CD4-positive, alpha-beta T cell (primary cell): Measurements from ENCODE around the gene SH3RF1. TPM values are rescaled to one million over a fixed set of nuclear protein-coding genes. Genes with fewer than 3 reads are reported as not detected.

ENCODE experiments used
- ATAC-seq: fragments of 200-7000 bp; cut with Tn5 transposase; one replicate; pipeline ENCODE4 v1.10.0; 2022; ENCODE audit warnings: mild to moderate bottlenecking; ENCODE audit not compliant: poor library complexity
- CTCF ChIA-PET: fragments of 350-600 bp; sonication (Branson Sonifier 250); formaldehyde crosslinking; loops from one replicate; lab custom pipeline; 2021; ENCODE audit warnings: antibody characterized with exemption, inconsistent platforms; lab: Charles Lee
- POLR2A ChIA-PET: fragments of 350-600 bp; sonication (Branson Sonifier 250); formaldehyde crosslinking; loops from one replicate; lab custom pipeline; 2021; ENCODE audit warnings: antibody characterized with exemption, inconsistent platforms; lab: Charles Lee
- DNase-seq, 14 experiments: peaks; one replicate each; pipeline ENCODE4 v3.0.0-alpha.2; 2013 to 2020; ENCODE audit warnings: mixed read lengths in 2 of 14
- H3K27ac ChIP-seq, 2 donors: one replicate each; pipeline versions ENCODE4 v1.5.1 to v1.7.0; 2013; ENCODE audit warnings: low read length in 2 of 2, low read depth in 1 of 2, mild to moderate bottlenecking in 1 of 2
- H3K27me3 ChIP-seq, 2 experiments: 1 replicate in 1 of 2; 2 replicates in 1 of 2; pipeline versions ENCODE4 v1.6.1 to v1.7.0; 2013; ENCODE audit warnings: low read length in 2 of 2, control low read depth in 1 of 2, mild to moderate bottlenecking in 1 of 2, moderate library complexity in 1 of 2; ENCODE audit not compliant: insufficient read depth in 2 of 2, control insufficient read depth in 1 of 2
- H3K36me3 ChIP-seq: one replicate; pipeline ENCODE4 v1.6.1; 2013; ENCODE audit warnings: low read length, control low read depth; ENCODE audit not compliant: insufficient read depth
- H3K4me1 ChIP-seq: one replicate; pipeline ENCODE4 v1.6.1; 2013; ENCODE audit warnings: low read length, control low read depth; ENCODE audit not compliant: insufficient read depth
- H3K4me3 ChIP-seq: one replicate; pipeline ENCODE4 v1.5.1; 2013; ENCODE audit warnings: mild to moderate bottlenecking, low read length, moderate library complexity
- H3K9me3 ChIP-seq, 2 experiments: 1 replicate in 1 of 2; 2 replicates in 1 of 2; pipeline versions ENCODE4 v1.6.1 to v1.7.0; 2013; ENCODE audit warnings: low read length in 2 of 2, mild to moderate bottlenecking in 2 of 2, control low read depth in 1 of 2, moderate library complexity in 1 of 2; ENCODE audit not compliant: control insufficient read depth in 1 of 2, insufficient read depth in 1 of 2
- H3K27ac Mint-ChIP-seq: one replicate; pipeline ENCODE4 v1.8.0; 2020; ENCODE audit warnings: mixed read lengths
- H3K27me3 Mint-ChIP-seq: one replicate; pipeline ENCODE4 v1.8.0; 2021; ENCODE audit warnings: mixed read lengths
- H3K36me3 Mint-ChIP-seq: one replicate; pipeline ENCODE4 v1.8.0; 2021; ENCODE audit warnings: low read depth, mixed read lengths
- H3K4me1 Mint-ChIP-seq: one replicate; pipeline ENCODE4 v1.8.0; 2021; ENCODE audit warnings: low read depth, mixed read lengths
- H3K4me3 Mint-ChIP-seq: one replicate; pipeline ENCODE4 v1.8.0; 2020; ENCODE audit warnings: mild to moderate bottlenecking, mixed read lengths
- H3K9me3 Mint-ChIP-seq: one replicate; pipeline ENCODE4 v1.8.0; 2020; ENCODE audit warnings: mixed read lengths
- intact Hi-C, 2 experiments: fragments of 100-400 bp; cut with DNase I in 1 of 2; cut with micrococcal nuclease in 1 of 2; formaldehyde crosslinking; loops; one replicate each; pipeline versions ENCODE4 v1.15.1 to v1.9.0; 2023 to 2025; cut with DNase I, micrococcal nuclease
- total RNA-seq, 174 experiments: library from RNA in 2 of 174; stranded (reverse) in 2 of 174; gene quantifications; one replicate each; pipeline ENCODE4 v1.2.3 and lab custom pipeline; 2021 to 2026
- TF ChIP-seq, protein P1 (sequence below): fragments of 200-600 bp; IDR thresholded peaks from one replicate; pipeline ENCODE4 v1.8.0; 2022; ENCODE audit warnings: antibody characterized with exemption, mild to moderate bottlenecking

Gene SH3RF1
- total RNA-seq, 2 experiments from 2014 or later: 0.25 TPM; not detected in 1

DNA sequence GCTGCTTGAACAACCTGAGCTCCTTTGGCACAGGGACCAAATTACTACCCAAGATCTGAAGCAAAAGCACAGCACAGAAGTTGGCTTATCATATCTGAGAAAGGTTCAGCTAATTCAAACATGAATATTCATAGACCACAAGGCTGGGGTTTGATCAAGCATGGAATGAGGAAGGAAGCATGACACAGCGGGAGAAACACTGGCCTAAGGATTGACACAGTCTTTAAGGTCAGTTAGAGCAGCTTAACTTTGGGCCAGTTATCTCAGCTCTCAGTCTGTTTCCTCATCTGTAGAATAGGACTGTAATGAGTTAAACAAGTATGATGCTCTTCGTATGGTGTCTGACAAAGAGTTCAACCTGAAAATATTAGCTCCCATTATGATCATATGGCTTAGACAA is 172.2 kb downstream of the SH3RF1 start:
- DNase-seq (peak in 2 of 14 experiments; percentile 17 to 28), ATAC-seq (no peak)
- H3K27me3 ChIP-seq: no peaks in the 10 kb centered on the region
- TF ChIP-seq, protein P1, sequence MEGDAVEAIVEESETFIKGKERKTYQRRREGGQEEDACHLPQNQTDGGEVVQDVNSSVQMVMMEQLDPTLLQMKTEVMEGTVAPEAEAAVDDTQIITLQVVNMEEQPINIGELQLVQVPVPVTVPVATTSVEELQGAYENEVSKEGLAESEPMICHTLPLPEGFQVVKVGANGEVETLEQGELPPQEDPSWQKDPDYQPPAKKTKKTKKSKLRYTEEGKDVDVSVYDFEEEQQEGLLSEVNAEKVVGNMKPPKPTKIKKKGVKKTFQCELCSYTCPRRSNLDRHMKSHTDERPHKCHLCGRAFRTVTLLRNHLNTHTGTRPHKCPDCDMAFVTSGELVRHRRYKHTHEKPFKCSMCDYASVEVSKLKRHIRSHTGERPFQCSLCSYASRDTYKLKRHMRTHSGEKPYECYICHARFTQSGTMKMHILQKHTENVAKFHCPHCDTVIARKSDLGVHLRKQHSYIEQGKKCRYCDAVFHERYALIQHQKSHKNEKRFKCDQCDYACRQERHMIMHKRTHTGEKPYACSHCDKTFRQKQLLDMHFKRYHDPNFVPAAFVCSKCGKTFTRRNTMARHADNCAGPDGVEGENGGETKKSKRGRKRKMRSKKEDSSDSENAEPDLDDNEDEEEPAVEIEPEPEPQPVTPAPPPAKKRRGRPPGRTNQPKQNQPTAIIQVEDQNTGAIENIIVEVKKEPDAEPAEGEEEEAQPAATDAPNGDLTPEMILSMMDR: no peak
- CTCF ChIA-PET: no interaction called here
- no peaks in the 10 kb centered on the region for H3K36me3 ChIP-seq
- POLR2A ChIA-PET: no interaction called here
- Mint-ChIP-seq H3K36me3 (no peaks in the 10 kb centered on the region), H3K27ac (no peak overlapping the region), H3K4me1 (no peaks in the 10 kb centered on the region), H3K27me3 (peaks cover 5% of the 10 kb centered on the region), H3K9me3 (peaks cover 1% of the 10 kb centered on the region), H3K4me3 (no peak overlapping the region)
- H3K27ac ChIP-seq: no peak overlapping the region
- no peak overlapping the region for H3K4me3 ChIP-seq
- intact Hi-C loops: no loop called here
- no peaks in the 10 kb centered on the region for H3K9me3 ChIP-seq
- no peaks in the 10 kb centered on the region for H3K4me1 ChIP-seq

DNA sequence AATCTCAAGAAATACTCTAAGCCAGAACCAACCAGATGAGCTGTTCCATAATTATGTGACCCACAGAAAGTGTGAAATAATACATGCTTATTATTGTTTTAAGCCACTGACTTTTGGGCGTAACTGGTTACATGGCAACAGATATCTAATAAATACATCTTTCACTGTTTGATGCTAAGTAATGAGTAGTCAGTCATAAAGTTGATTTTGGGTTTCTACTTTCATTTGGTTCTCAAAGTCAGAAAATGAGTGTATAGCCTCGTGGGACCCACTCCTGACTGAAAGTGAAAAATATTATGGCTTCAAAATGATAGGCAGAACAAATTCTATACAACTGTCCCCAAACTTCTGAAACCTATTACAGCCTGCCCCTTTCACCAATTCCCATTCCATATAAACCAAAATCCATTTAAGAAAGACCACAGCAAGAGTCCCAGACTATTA is 172.7 kb downstream of the SH3RF1 start:
- Histone ChIP-seq H3K27ac (no peak overlapping the region), H3K27me3 (no peaks in the 10 kb centered on the region), H3K36me3 (no peaks in the 10 kb centered on the region), H3K9me3 (no peaks in the 10 kb centered on the region), H3K4me1 (no peaks in the 10 kb centered on the region), H3K4me3 (no peak overlapping the region)
- intact Hi-C loops: no loop called here
- Mint-ChIP-seq H3K9me3 (peaks cover 1% of the 10 kb centered on the region), H3K27ac (no peak overlapping the region), H3K36me3 (no peaks in the 10 kb centered on the region), H3K4me3 (no peak overlapping the region), H3K4me1 (no peaks in the 10 kb centered on the region), H3K27me3 (peaks cover 5% of the 10 kb centered on the region)
- ATAC-seq: no peak
- TF ChIP-seq, protein P1: no peak
- ChIA-PET CTCF (no interaction called here), POLR2A (no interaction called here)
- no peak for DNase-seq

DNA sequence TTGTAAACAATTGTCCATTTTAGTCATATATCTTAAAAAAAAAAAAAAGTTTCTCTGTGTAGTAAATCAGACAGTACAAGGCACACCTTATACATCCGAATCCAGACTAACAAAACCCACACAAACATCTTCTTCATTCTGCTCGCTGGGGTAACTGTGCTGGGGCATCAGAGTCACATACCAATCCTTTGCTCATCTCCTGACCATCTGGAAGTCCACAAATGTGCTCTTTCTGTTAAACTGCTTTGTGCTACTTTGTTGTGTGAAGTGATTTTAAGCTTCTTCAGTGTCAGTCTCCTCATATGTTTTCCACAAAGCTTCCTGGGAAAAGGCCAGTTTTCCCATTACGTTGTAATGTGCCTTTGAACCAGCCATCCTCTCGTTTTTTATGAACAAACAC is 174.5 kb downstream of the SH3RF1 start:
- Histone ChIP-seq H3K27ac (no peak overlapping the region), H3K36me3 (no peaks in the 10 kb centered on the region), H3K4me3 (no peak overlapping the region), H3K27me3 (no peaks in the 10 kb centered on the region), H3K9me3 (peaks cover 0 to 10% of the 10 kb centered on the region in 2 experiments), H3K4me1 (no peaks in the 10 kb centered on the region)
- Mint-ChIP-seq H3K27ac (no peak overlapping the region), H3K36me3 (no peaks in the 10 kb centered on the region), H3K4me3 (no peak overlapping the region), H3K9me3 (peaks cover 1% of the 10 kb centered on the region), H3K27me3 (peaks cover 5% of the 10 kb centered on the region), H3K4me1 (no peaks in the 10 kb centered on the region)
- no peak for ATAC-seq
- TF ChIP-seq, protein P1: no peak
- POLR2A ChIA-PET: no interaction called here
- CTCF ChIA-PET: no interaction called here
- intact Hi-C loops: no loop called here
- no peak for DNase-seq
